DOHH2 (cell line): ENCODE data around the gene IL17REL.

Experiments
- EZH2phosphoT487 ChIP-seq: fragments of 200-600 bp; sonication (generic); IDR thresholded peaks from 2 replicates; pipeline ENCODE4 v1.6.1; 2017; ENCODE audit warnings: borderline replicate concordance, mild to moderate bottlenecking, antibody characterized with exemption, low read length, moderate library complexity, mixed read lengths
- TF ChIP-seq, protein P1 (sequence below): fragments of 200-600 bp; sonication (generic); IDR thresholded peaks from one replicate; pipeline ENCODE4 v1.5.1; 2014; ENCODE audit warnings: antibody characterized with exemption, mild to moderate bottlenecking, low read depth, low read length; ENCODE audit not compliant: poor library complexity, severe bottlenecking

DNA sequence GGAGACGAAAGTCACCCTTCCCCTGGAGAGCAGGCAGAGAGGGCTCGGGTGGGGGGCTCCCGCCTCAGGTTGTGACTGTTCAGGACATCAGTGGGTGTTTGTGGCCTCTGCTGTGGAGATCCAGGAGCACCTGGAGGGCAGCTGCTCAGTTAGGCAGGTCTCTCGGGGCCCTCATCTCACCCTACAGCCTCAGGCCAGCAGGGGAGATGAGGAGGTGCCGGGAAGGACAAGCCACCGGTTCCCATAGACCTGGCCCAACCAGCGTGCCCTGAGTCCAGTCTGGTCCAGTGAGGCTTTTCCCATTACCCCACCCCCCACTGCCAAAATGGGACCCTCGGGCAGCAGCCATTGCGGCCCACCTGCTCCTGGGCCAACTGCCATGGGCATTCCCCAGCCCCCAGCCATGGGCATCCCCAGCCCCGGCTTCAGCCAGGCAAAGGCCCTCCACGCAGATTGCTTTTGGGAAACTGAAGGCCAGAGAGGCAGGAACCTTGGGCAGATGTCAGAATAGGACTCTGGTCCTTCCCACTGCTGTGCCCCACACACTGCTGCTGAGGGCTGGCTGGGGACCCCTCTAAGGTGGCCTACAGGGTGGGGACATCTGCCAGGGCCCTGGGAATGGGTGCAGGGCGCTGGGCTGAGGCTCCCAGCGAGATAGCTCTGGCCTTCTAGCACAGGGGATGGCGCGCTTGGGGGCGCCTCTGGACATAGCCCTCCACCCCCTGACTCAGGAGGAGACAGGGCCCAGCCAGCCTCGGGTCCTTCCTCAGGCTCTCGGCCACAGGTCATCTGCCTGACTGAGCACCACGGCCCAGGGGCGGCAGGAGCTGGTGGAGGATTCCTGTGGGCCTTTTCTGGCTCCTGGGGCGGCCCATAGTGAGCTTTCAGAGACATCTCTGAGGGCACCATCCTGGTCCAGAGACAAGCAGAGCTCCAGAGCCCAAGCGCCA, 47.2 kb downstream of the IL17REL start:
- TF ChIP-seq, protein P1, sequence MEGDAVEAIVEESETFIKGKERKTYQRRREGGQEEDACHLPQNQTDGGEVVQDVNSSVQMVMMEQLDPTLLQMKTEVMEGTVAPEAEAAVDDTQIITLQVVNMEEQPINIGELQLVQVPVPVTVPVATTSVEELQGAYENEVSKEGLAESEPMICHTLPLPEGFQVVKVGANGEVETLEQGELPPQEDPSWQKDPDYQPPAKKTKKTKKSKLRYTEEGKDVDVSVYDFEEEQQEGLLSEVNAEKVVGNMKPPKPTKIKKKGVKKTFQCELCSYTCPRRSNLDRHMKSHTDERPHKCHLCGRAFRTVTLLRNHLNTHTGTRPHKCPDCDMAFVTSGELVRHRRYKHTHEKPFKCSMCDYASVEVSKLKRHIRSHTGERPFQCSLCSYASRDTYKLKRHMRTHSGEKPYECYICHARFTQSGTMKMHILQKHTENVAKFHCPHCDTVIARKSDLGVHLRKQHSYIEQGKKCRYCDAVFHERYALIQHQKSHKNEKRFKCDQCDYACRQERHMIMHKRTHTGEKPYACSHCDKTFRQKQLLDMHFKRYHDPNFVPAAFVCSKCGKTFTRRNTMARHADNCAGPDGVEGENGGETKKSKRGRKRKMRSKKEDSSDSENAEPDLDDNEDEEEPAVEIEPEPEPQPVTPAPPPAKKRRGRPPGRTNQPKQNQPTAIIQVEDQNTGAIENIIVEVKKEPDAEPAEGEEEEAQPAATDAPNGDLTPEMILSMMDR: no peak
- no peak for TF ChIP-seq EZH2phosphoT487
